Endothelial cell of umbilical vein (primary cell): ENCODE results near the gene PDE6D.

Experiments
- CTCF ChIP-seq, 2 donors: IDR thresholded peaks; 1 replicate in 1 of 2; 2 replicates in 1 of 2; pipeline ENCODE4 v1.5.1; 2011; ENCODE audit warnings: low read length in 2 of 2, mild to moderate bottlenecking in 2 of 2, moderate library complexity in 2 of 2, control low read depth in 1 of 2, inconsistent platforms in 1 of 2, low read depth in 1 of 2; ENCODE audit not compliant: insufficient read depth in 1 of 2; ENCODE audit errors: extremely low read depth in 1 of 2
- EZH2 ChIP-seq: IDR thresholded peaks from 2 replicates; pipeline ENCODE4 v1.6.1; 2012; ENCODE audit warnings: borderline replicate concordance, low read depth, mild to moderate bottlenecking, moderate library complexity, low read length, inconsistent platforms; ENCODE audit not compliant: severe bottlenecking
- GATA2 ChIP-seq: IDR thresholded peaks from 2 replicates; pipeline ENCODE4 v1.7.0; 2011; ENCODE audit warnings: low read depth, mild to moderate bottlenecking, moderate library complexity, mixed read lengths, low read length; ENCODE audit not compliant: insufficient read length, insufficient read depth
- JUN ChIP-seq: IDR thresholded peaks from 2 replicates; pipeline ENCODE4 v1.6.1; 2011; ENCODE audit warnings: borderline replicate concordance, low read depth; ENCODE audit not compliant: insufficient read length, insufficient read depth
- POLR2A ChIP-seq: IDR thresholded peaks from 2 replicates; pipeline ENCODE4 v1.6.1; 2012; ENCODE audit warnings: low read depth, mild to moderate bottlenecking, control low read depth, low read length
- TF ChIP-seq, protein P1 (sequence below): IDR thresholded peaks from 2 replicates; pipeline ENCODE4 v1.6.1; 2011; ENCODE audit not compliant: insufficient read depth, insufficient read length

DNA sequence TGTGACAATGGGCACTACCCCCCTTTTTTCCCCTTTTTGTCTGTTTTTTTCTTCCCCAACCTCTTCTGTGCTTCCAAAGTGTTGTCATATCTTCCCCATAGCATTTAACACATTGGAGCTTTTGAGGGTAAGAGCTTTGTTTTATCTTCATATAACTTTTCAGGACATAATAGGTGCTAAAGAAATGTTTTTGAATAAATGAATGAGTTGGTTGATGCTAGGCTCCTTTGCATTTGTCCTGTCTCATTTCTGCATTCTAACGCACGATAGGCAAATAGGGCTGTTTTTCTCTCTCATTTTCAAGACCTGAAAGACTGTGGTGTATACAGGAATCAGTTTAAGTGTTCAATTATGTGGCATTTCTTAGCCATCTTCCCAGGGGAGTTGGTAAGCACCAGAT is 4.3 kb upstream of the PDE6D start:
- TF ChIP-seq CTCF (IDR thresholded peaks at IDR 0.05; ENCODE audit: extremely low read depth in 1 of 2, insufficient read depth in 1 of 2, low read depth in 1 of 2, low read length in 2 of 2), result no peak
- no peak for TF ChIP-seq EZH2
- TF ChIP-seq POLR2A, result no peak
- TF ChIP-seq JUN, result no peak
- TF ChIP-seq, protein P1, sequence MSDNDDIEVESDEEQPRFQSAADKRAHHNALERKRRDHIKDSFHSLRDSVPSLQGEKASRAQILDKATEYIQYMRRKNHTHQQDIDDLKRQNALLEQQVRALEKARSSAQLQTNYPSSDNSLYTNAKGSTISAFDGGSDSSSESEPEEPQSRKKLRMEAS, result no peak
- no peak for TF ChIP-seq GATA2
